Measurements from ENCODE around the gene MAST2.
"Not testable (repeated sequence)": the region's sequence is repeated elsewhere in the genome, so short reads cannot be mapped to it uniquely, and the experiment has no call there.

Gene MAST2

GRCh38 chr1:45815667-45816458, 12.5 kb downstream of the MAST2 start:
- TF ChIP-seq TAF1 (IDR thresholded peaks at IDR 0.05; ENCODE audit: borderline replicate concordance, low read depth, low read length) (no peak), POLR2AphosphoS5 (IDR thresholded peaks at IDR 0.05; ENCODE audit: low read depth, low read length) (no peak), POLR2A (IDR thresholded peaks at IDR 0.05; ENCODE audit: low read depth, low read length) (no peak)
- FAIRE-seq (no peak), DNase-seq (ENCODE audit: insufficient read length) (no peak)

GRCh38 chr1:45820173-45820572, 16.8 kb downstream of the MAST2 start:
- no peak for DNase-seq (ENCODE audit: insufficient read length)
- FAIRE-seq: no peak
- TF ChIP-seq POLR2AphosphoS5 (IDR thresholded peaks at IDR 0.05; ENCODE audit: low read depth, low read length) (no peak), POLR2A (IDR thresholded peaks at IDR 0.05; ENCODE audit: low read depth, low read length) (no peak), TAF1 (IDR thresholded peaks at IDR 0.05; ENCODE audit: borderline replicate concordance, low read depth, low read length) (no peak)

GRCh38 chr1:45820788-45821187, 17.4 kb downstream of the MAST2 start:
- DNase-seq (ENCODE audit: insufficient read length) (no peak), FAIRE-seq (no peak)
- no peak for TF ChIP-seq POLR2A (IDR thresholded peaks at IDR 0.05; ENCODE audit: low read depth, low read length)
- TF ChIP-seq POLR2AphosphoS5 (IDR thresholded peaks at IDR 0.05; ENCODE audit: low read depth, low read length): no peak
- no peak for TF ChIP-seq TAF1 (IDR thresholded peaks at IDR 0.05; ENCODE audit: borderline replicate concordance, low read depth, low read length)

- TF ChIP-seq TAF1 (IDR thresholded peaks at IDR 0.05; ENCODE audit: borderline replicate concordance, low read depth, low read length): no peak
- no peak for DNase-seq (ENCODE audit: insufficient read length)
- FAIRE-seq: no peak
Measured at GRCh38 chr1:45822644-45823043, 19.2 kb downstream of the MAST2 start.

GRCh38 chr1:45824607-45825006, 21.2 kb downstream of the MAST2 start:
- no peak for DNase-seq (ENCODE audit: insufficient read length)
- FAIRE-seq: no peak
- no peak for TF ChIP-seq TAF1 (IDR thresholded peaks at IDR 0.05; ENCODE audit: borderline replicate concordance, low read depth, low read length)
- TF ChIP-seq POLR2A (IDR thresholded peaks at IDR 0.05; ENCODE audit: low read depth, low read length): no peak

- FAIRE-seq (no peak), DNase-seq (ENCODE audit: insufficient read length) (no peak)
- TF ChIP-seq POLR2AphosphoS5 (IDR thresholded peaks at IDR 0.05; ENCODE audit: low read depth, low read length): no peak
Measured at GRCh38 chr1:45827256-45827655, 23.8 kb downstream of the MAST2 start.

- TF ChIP-seq POLR2AphosphoS5 (IDR thresholded peaks at IDR 0.05; ENCODE audit: low read depth, low read length) (no peak), TAF1 (IDR thresholded peaks at IDR 0.05; ENCODE audit: borderline replicate concordance, low read depth, low read length) (no peak), POLR2A (IDR thresholded peaks at IDR 0.05; ENCODE audit: low read depth, low read length) (no peak)
- FAIRE-seq (no peak), DNase-seq (ENCODE audit: insufficient read length) (no peak)
Measured at GRCh38 chr1:45828841-45829240, 25.4 kb downstream of the MAST2 start.

- FAIRE-seq: no peak
- no peak for DNase-seq (ENCODE audit: insufficient read length)
- TF ChIP-seq POLR2A (IDR thresholded peaks at IDR 0.05; ENCODE audit: low read depth, low read length): no peak
- no peak for TF ChIP-seq POLR2AphosphoS5 (IDR thresholded peaks at IDR 0.05; ENCODE audit: low read depth, low read length)
- TF ChIP-seq TAF1 (IDR thresholded peaks at IDR 0.05; ENCODE audit: borderline replicate concordance, low read depth, low read length): no peak
Measured at GRCh38 chr1:45833361-45833760, 29.9 kb downstream of the MAST2 start.

GRCh38 chr1:45834689-45835088, 31.3 kb downstream of the MAST2 start:
- FAIRE-seq (no peak), DNase-seq (ENCODE audit: insufficient read length) (no peak)
- no peak for TF ChIP-seq TAF1 (IDR thresholded peaks at IDR 0.05; ENCODE audit: borderline replicate concordance, low read depth, low read length)
- TF ChIP-seq POLR2AphosphoS5 (IDR thresholded peaks at IDR 0.05; ENCODE audit: low read depth, low read length): no peak
- TF ChIP-seq POLR2A (IDR thresholded peaks at IDR 0.05; ENCODE audit: low read depth, low read length): no peak

- DNase-seq (ENCODE audit: insufficient read length) (no peak), FAIRE-seq (peak; percentile 30)
- no peak for TF ChIP-seq TAF1 (IDR thresholded peaks at IDR 0.05; ENCODE audit: borderline replicate concordance, low read depth, low read length)
- no peak for TF ChIP-seq POLR2A (IDR thresholded peaks at IDR 0.05; ENCODE audit: low read depth, low read length)
- no peak for TF ChIP-seq POLR2AphosphoS5 (IDR thresholded peaks at IDR 0.05; ENCODE audit: low read depth, low read length)
Measured at GRCh38 chr1:45836451-45836850, 33.0 kb downstream of the MAST2 start.

- FAIRE-seq: peak; percentile 90
- DNase-seq (ENCODE audit: insufficient read length): not testable (repeated sequence)
Measured at GRCh38 chr1:45836861-45837260, 33.4 kb downstream of the MAST2 start.

GRCh38 chr1:45838322-45838721, 34.9 kb downstream of the MAST2 start:
- not testable (repeated sequence) for FAIRE-seq; DNase-seq (ENCODE audit: insufficient read length)

GRCh38 chr1:45840704-45841103, 37.3 kb downstream of the MAST2 start:
- FAIRE-seq: peak; percentile 92
- no peak for DNase-seq (ENCODE audit: insufficient read length)
- no peak for TF ChIP-seq POLR2AphosphoS5 (IDR thresholded peaks at IDR 0.05; ENCODE audit: low read depth, low read length)
- no peak for TF ChIP-seq TAF1 (IDR thresholded peaks at IDR 0.05; ENCODE audit: borderline replicate concordance, low read depth, low read length)
- no peak for TF ChIP-seq POLR2A (IDR thresholded peaks at IDR 0.05; ENCODE audit: low read depth, low read length)
